Endodermal cell (in vitro differentiated cells): ENCODE measurements around the gene ADAMTS12. TPM values are rescaled to one million over a fixed set of nuclear protein-coding genes. Genes with fewer than 3 reads are reported as not detected.

ENCODE experiments used
- DNase-seq: peaks from one replicate; pipeline ENCODE4 v3.0.0-alpha.2; 2017
- H3K27ac ChIP-seq: 2 replicates; pipeline ENCODE4 v1.5.1; 2013; ENCODE audit warnings: mild to moderate bottlenecking, low read depth, low read length, moderate library complexity
- H3K27me3 ChIP-seq: 2 replicates; pipeline ENCODE4 v1.6.1; 2013; ENCODE audit warnings: mild to moderate bottlenecking, low read length, moderate library complexity; ENCODE audit not compliant: insufficient read depth, control insufficient read depth, poor library complexity, severe bottlenecking
- H3K36me3 ChIP-seq: 2 replicates; pipeline ENCODE4 v1.7.0; 2013; ENCODE audit warnings: mild to moderate bottlenecking, low read length, moderate library complexity; ENCODE audit not compliant: control insufficient read depth, insufficient read depth
- H3K4me1 ChIP-seq: one replicate; pipeline ENCODE4 v1.7.0; 2013; ENCODE audit warnings: low read length; ENCODE audit not compliant: control insufficient read depth, insufficient read depth
- H3K4me3 ChIP-seq: 2 replicates; pipeline ENCODE4 v1.5.1; 2013; ENCODE audit warnings: mild to moderate bottlenecking, low read length, moderate library complexity
- H3K9ac ChIP-seq: 2 replicates; pipeline ENCODE4 v1.6.1; 2013; ENCODE audit warnings: mild to moderate bottlenecking, low read length, moderate library complexity; ENCODE audit not compliant: poor library complexity, severe bottlenecking; ENCODE audit errors: extremely low read depth
- H3K9me3 ChIP-seq: 2 replicates; pipeline ENCODE4 v1.6.1; 2013; ENCODE audit warnings: mild to moderate bottlenecking, low read length, moderate library complexity; ENCODE audit not compliant: control insufficient read depth
- H3K27ac Mint-ChIP-seq: 2 replicates; pipeline ENCODE4 v1.8.0; 2020; ENCODE audit warnings: mixed read lengths
- H3K27me3 Mint-ChIP-seq: 2 replicates; pipeline ENCODE4 v1.8.0; 2021; ENCODE audit warnings: mild to moderate bottlenecking, mixed read lengths; ENCODE audit not compliant: insufficient read depth
- H3K36me3 Mint-ChIP-seq: 2 replicates; pipeline ENCODE4 v1.8.0; 2020; ENCODE audit warnings: low read depth, mixed read lengths
- H3K4me1 Mint-ChIP-seq: 2 replicates; pipeline ENCODE4 v1.8.0; 2020; ENCODE audit warnings: mixed read lengths
- H3K4me3 Mint-ChIP-seq: 2 replicates; pipeline ENCODE4 v1.8.0; 2020; ENCODE audit warnings: mild to moderate bottlenecking, moderate library complexity, mixed read lengths
- H3K9me3 Mint-ChIP-seq: 2 replicates; pipeline ENCODE4 v1.8.0; 2020; ENCODE audit warnings: mild to moderate bottlenecking, mixed read lengths
- CTCF ChIP-seq: fragments of 200-600 bp; sonication (generic); conservative IDR thresholded peaks from 2 replicates; pipeline ENCODE4 v1.5.0; 2021; ENCODE audit warnings: antibody characterized with exemption, mild to moderate bottlenecking
- WGBS, 2 experiments: methylation state at CpG; one replicate each; pipeline versions ENCODE4 v1.1.5 to v1.1.7; 2013; ENCODE audit warnings: missing lambda C conversion rate in 2 of 2, mixed read lengths in 1 of 2; ENCODE audit not compliant: insufficient coverage in 1 of 2, insufficient read length in 1 of 2; 5-methylcytosine and 5-hydroxymethylcytosine counted together
- total RNA-seq, 2 donors: library from RNA; stranded (reverse); fragmentation: NEBNext Ultra II Directional in 1 of 2; extraction: Animal tissue kit (Norgen Biotek cat#: 25700) in 1 of 2; gene quantifications; 2 replicates in 1 of 2; 3 replicates in 1 of 2; pipeline ENCODE4 v1.2.1, GENCODE V29; 2021

Gene ADAMTS12
- total RNA-seq, 2 donors from 2014 or later: 80.2 to 123 TPM

- no peak for TF ChIP-seq CTCF
- DNase-seq: peak; percentile 38
- Histone ChIP-seq H3K27ac (no peak overlapping the region), H3K36me3 (no peaks in the 10 kb centered on the region), H3K9ac (no peak overlapping the region), H3K27me3 (peaks cover 20% of the 10 kb centered on the region), H3K4me1 (peaks cover 3% of the 10 kb centered on the region), H3K9me3 (no peaks in the 10 kb centered on the region), H3K4me3 (no peak overlapping the region)
- Mint-ChIP-seq H3K9me3 (peaks cover 3% of the 10 kb centered on the region), H3K36me3 (no peaks in the 10 kb centered on the region), H3K4me1 (peaks cover 14% of the 10 kb centered on the region), H3K4me3 (no peak overlapping the region), H3K27ac (no peak overlapping the region), H3K27me3 (peaks cover 40% of the 10 kb centered on the region)
- 93 to 96% methylated on average over 34 to 54 of the region's 54 CpGs for WGBS, 2 experiments
Measured at GRCh38 chr5:33937707-33938506, 46.1 kb upstream of the ADAMTS12 start.

- H3K4me3 ChIP-seq: no peak overlapping the region
Measured at GRCh38 chr5:33937017-33937706, 45.4 kb upstream of the ADAMTS12 start.

More at GRCh38 chr5:33937017-33937706, 45.4 kb upstream of the ADAMTS12 start:
- DNase-seq: no peak
- Mint-ChIP-seq H3K4me3 (peak overlapping the region; percentile 62), H3K27me3 (peaks cover 39% of the 10 kb centered on the region), H3K9me3 (peaks cover 1% of the 10 kb centered on the region), H3K27ac (no peak overlapping the region), H3K4me1 (peaks cover 14% of the 10 kb centered on the region), H3K36me3 (no peaks in the 10 kb centered on the region)
- H3K9me3 ChIP-seq: no peaks in the 10 kb centered on the region
- no peak overlapping the region for H3K27ac ChIP-seq
- TF ChIP-seq CTCF: no peak
- peaks cover 3% of the 10 kb centered on the region for H3K4me1 ChIP-seq
- H3K9ac ChIP-seq: no peak overlapping the region
- peaks cover 20% of the 10 kb centered on the region for H3K27me3 ChIP-seq
- no peaks in the 10 kb centered on the region for H3K36me3 ChIP-seq
- 95 to 96% methylated on average over 35 to 54 of the region's 54 CpGs for WGBS, 2 experiments
